ENCODE data around the gene TCOF1. TPM values are rescaled to one million over a fixed set of nuclear protein-coding genes. Genes with fewer than 3 reads are reported as not detected.

The TCOF1 gene
- total and polyA plus RNA-seq, 2 of the 8 experiments (the other 6 are each of a cell fraction or from before 2014, with no cell fraction given), result 35.9 to 170 TPM

- Histone ChIP-seq H3K4ac (replicated peaks; ENCODE audit: insufficient read length, low read depth, low read length) (no peak overlapping the region), H4K8ac (ENCODE audit: extremely low read depth, insufficient read depth, low read length) (no peak overlapping the region), H3K4me1 (replicated peaks in 1 of 4; ENCODE audit: control insufficient read depth in 3 of 4, insufficient read depth in 4 of 4, low read length in 3 of 4) (peaks cover 0 to 6% (median 1%) of the 10 kb centered on the region in 4 experiments; a peak in 4 of 7 replicates), H3K56ac (replicated peaks; ENCODE audit: insufficient read length, low read depth, low read length) (no peak overlapping the region), H3K36me3 (ENCODE audit: control insufficient read depth in 2 of 4, insufficient read depth in 4 of 4, low read length in 3 of 4) (no peaks in the 10 kb centered on the region), H3K27me3 (replicated peaks in 1 of 4; ENCODE audit: control insufficient read depth in 3 of 4, extremely low read depth in 1 of 4, insufficient read depth in 3 of 4, low read length in 3 of 4) (no peaks in the 10 kb centered on the region), H3K4me3 (ENCODE audit: extremely low read depth in 1 of 4, insufficient read depth in 2 of 4, low read depth in 3 of 4, low read length in 4 of 4) (no peak overlapping the region), H2AK5ac (ENCODE audit: low read depth, low read length) (no peak overlapping the region), H3K79me1 (ENCODE audit: low read depth, low read length) (no peaks in the 10 kb centered on the region), H3K18ac (ENCODE audit: extremely low read depth, low read length) (no peak overlapping the region), H3K27ac (ENCODE audit: low read depth, low read length) (no peak overlapping the region), H2BK120ac (replicated peaks; ENCODE audit: low read depth, low read length) (no peak overlapping the region), H2BK12ac (ENCODE audit: low read depth, low read length) (no peak overlapping the region), H2BK15ac (ENCODE audit: low read length) (no peak overlapping the region), H4K5ac (ENCODE audit: insufficient read length, low read depth, low read length) (no peak overlapping the region), H3K14ac (ENCODE audit: insufficient read length) (no peak overlapping the region), H2BK20ac (ENCODE audit: low read length) (no peak overlapping the region), H4K91ac (replicated peaks; ENCODE audit: insufficient read length, low read length) (no peak overlapping the region), H4K20me1 (replicated peaks in 1 of 2; ENCODE audit: control insufficient read depth in 1 of 2, insufficient read depth in 2 of 2, low read length in 2 of 2) (no peaks in the 10 kb centered on the region), H3K9ac (replicated peaks in 1 of 4; ENCODE audit: extremely low read depth in 1 of 4, low read depth in 3 of 4, low read length in 3 of 4) (no peak overlapping the region), H3K23me2 (ENCODE audit: low read depth, low read length) (no peaks in the 10 kb centered on the region), H3K23ac (ENCODE audit: insufficient read length) (no peak overlapping the region), H3K4me2 (ENCODE audit: insufficient read depth in 1 of 2, low read depth in 2 of 2, low read length in 2 of 2) (no peak overlapping the region), H3K9me3 (ENCODE audit: insufficient read depth in 2 of 2, low read depth in 1 of 2, low read length in 1 of 2) (no peaks in the 10 kb centered on the region), H2AFZ (ENCODE audit: low read length) (no peak overlapping the region), H3K79me2 (ENCODE audit: control insufficient read depth in 1 of 2, insufficient read depth in 2 of 2, low read length in 2 of 2) (no peaks in the 10 kb centered on the region), H2BK5ac (ENCODE audit: low read depth, low read length) (no peak overlapping the region)
- 84% methylated on average over 4 of the region's 4 CpGs; no CpG with 5 or more reads in 1 of the 2 experiments for WGBS, 2 experiments (ENCODE audit: extremely low coverage in 1 of 2, insufficient coverage in 1 of 2, insufficient read length in 1 of 2, insufficient replicate concordance in 2 of 2, low coverage in 1 of 2, low lambda C conversion rate in 2 of 2, missing lambda C conversion rate in 1 of 2)
- DNase-seq (ENCODE audit: low read depth in 1 of 2, low spot score in 2 of 2), result no peak
- no peak for FAIRE-seq
- ChIA-PET POLR2A (ENCODE audit: partially characterized antibody) (no interaction called here), CTCF (ENCODE audit: partially characterized antibody) (interaction anchor here (1.1 to 3.5 kb wide), 3 partner anchors 12 to 35 kb away, joined by 3 to 15 read pairs (median 5); partner anchors contain the start of gene ARSI)
- TF ChIP-seq TCF12 (IDR thresholded peaks at IDR 0.05; ENCODE audit: low read depth, low read length) (no peak), CEBPB (IDR thresholded peaks at IDR 0.05; ENCODE audit: low read depth, low read length) (0 out of 2 replicates have a peak, but pooled peaks have one; percentile 7)
Measured at GRCh38 chr5:150315245-150315644, 42.3 kb upstream of the TCOF1 start.
